ENCODE data around the gene DNAH11.

DNA sequence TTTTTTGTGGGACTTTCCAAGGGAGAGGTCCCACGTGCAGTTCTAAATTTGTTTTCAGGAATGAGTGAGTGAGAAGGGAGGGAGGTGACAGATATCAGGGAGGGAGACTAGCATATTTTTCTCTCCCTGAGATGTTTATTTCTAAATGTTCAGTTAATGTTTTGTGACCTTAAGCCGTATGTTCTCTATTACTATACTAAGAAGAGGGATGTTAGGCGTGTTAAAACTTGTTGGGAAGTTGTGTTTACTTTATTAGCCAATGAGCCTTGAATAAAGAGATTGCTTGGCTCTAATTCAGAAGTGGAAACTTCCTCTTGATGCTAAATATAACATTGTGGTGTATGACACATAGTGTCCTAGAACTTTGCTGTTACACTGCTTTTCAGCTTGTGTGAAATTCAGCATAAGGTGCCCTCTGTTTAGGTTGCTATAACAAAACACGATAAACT, 37.3 kb downstream of the DNAH11 start:
- TF ChIP-seq CTCF (IDR thresholded peaks at IDR 0.05) (no peak), POLR2A (IDR thresholded peaks at IDR 0.05) (no peak)

Measured in vagina (tissue), 2 donors.